NCI-H1092 (cell line): ENCODE results near the gene ACAD11.

Source experiments
- DNase-seq: peaks from one replicate; lab custom pipeline; 2025; lab: John Stamatoyannopoulos, UW

Gene ACAD11

DNA sequence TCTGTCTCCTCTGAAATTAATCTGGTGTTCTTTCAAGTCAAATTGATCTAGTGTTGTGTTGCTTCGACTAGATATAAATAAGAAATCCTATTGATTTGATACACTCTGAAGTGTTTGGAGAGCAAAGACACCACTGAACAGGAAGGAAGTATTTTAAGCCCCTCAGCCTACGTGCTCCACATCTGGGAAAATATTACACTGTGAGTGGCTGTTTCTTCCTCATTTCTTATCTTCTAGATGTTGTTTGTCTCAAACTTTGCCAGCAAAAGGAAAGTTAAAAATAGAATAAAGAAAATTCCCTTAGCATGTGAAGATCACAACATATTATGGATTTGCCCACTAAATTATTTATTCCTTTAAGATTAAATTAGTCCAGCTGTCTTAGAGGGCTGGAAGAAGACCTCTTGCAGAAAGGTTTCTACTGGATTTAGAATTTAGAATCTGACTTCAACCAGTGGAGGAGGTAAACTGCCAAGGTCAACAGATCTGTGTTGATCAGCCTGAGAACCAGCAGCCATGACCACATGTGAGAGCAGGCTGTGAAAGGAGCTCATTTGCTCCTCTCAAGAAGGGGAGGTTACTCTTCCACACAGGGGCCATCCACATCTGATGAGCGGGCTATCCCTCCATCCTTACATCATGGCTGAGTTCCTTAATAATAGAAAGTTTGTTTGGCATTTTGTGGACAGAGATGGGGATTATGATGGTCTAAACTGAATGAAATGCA is 108.9 kb downstream of the ACAD11 start:
- DNase-seq, result no peak

GRCh38 chr3:132549890-132550578 is 109.6 kb downstream of the ACAD11 start:
- DNase-seq, result no peak

DNA sequence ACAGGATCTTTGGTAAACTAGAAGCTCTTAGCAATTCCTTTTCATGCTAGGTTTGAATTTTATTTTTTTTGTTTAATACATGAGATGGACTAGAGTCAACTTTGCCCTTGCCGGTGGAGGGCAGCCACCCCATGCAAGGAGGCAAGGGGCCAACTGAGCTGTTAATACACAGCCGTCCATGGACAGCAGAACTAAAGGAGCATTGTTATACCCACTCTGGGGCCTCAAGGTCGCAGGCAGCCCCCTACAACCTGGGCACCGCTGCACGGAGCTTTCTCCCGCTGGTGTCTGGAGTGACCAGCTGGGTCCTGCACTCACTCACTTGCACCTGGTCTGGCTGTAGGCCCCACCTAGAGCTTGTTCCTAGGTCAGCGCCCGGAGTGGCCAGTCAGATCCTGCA is 110.4 kb downstream of the ACAD11 start:
- no peak for DNase-seq

DNA sequence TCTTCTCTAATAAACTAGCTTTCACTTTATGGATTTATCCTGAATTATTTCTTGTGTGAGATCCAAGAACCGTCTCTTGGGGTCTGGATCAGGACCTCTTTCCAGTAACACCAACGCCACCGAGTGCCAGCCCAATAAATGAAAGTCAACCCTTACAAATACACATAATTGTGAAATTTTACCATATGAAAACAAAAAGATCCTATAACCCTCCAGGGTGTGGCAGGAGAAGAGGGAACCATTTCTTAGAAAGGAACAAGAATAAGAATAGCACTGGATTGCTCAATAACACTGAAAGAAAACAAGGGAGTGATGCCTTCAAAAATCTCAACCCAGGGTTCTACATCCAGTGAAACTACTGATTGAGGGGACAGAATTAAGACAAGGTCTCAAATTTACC is 114.1 kb downstream of the ACAD11 start:
- DNase-seq, result no peak

GRCh38 chr3:132544130-132544529 is 115.5 kb downstream of the ACAD11 start:
- no peak for DNase-seq

DNA sequence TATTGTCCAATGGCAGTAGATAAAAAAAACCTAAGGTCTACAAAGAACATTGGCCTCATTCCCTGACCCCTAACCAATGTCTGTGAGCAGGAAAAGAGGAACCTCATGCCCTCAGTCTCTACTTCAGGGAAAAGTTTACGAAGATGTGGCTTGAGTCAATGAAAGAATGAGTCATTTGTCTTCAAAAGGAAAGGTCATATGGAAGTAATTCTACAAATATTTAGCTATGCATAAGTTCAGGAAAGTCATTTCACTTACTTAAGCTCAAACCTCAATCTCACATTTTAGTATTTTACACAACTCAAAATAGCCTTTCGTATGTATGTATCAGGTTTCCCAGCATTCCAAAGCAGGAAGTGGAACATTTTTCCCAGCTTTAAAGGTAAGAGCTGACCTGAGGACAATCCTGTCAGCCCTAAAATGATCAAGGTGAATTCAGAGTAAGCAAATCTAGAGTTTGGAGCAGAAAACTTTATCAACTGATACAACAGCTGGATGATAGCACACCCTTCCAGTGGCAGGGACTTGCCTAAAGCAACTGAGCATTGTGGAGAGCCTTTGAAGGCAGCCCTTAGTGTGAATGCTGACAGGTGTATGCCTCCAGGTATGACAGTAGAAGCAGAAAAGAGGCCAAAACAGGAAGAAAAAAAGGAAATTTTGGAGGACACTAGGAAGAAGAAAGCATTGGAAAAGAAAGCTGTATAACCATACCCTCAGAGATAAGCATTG is 116.4 kb downstream of the ACAD11 start:
- no peak for DNase-seq

DNA sequence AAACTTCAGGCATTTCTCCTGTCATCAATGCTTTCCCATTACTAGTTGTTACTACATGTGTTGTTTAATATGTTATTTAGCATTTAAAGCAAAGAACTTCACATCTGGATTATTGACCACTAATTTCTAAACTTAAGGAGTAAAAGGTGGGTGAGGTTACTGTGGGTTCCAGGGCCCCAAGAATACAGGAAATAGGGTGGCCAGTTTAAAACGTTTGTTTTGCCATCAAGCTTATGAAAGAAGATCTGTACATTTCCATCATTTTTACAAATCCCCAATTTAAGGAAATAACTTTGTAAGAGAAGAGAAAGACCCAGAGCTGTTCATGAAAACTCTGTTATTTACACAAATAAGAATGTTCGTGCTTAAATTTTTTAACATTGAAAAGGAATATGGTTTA is 117.0 kb downstream of the ACAD11 start:
- DNase-seq, result no peak

DNA sequence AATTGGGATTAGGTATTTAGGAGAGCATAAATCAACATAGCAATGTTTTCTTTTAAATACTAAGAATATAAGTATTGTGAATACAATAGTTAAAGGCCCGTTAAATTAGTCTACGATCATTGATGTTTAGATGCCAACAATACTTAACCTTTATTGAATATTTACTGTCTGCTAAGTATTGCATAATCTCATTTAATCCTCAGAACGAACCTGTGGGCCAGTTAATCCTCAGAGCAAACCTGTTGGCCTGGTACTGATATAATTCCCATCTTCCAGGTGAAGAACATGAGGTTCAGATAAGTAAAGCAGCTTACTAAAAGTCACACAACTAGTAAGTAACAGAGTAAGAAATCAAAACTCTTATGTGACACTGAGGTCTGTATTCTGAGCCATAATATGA is 119.9 kb downstream of the ACAD11 start:
- DNase-seq, result no peak

DNA sequence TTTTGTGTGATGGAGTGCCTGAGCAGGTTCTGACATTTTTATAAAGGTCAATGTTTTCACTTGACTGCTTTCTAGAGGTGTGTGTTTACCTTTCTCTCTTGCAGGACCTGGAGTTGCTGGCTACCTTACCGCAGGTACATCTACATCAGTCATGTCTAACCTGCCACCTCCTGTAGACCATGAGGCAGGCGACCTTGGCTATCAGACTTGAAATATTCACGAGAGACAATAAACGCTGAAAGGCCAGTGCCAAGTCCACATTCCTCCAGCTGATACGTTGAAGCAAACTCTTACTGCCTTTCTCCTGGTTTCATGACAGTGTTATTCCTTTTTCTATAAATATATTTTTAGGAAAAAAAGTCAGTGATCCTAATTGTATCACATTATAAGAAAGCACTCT is 121.5 kb downstream of the ACAD11 start:
- DNase-seq, result no peak

DNA sequence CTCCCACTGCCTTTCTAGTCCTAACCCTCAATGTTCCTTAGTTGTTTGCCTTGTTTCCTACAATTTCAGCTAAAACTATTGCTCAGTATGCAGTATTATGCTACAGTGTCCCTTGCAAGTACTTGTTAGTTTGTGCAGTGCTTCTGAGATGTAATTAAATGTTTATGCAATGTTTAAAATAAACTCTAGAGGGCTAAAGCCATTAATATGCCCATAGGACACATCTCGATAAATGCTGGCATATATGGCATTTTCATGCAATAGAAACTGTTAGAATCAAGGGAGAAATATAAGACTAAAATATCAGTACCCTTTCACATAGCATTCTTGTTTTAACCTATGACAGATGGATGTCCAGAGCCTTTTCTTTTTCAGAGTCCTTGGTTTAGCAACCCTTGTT is 122.3 kb downstream of the ACAD11 start:
- DNase-seq, result no peak

GRCh38 chr3:132536442-132537153 is 123.0 kb downstream of the ACAD11 start:
- no peak for DNase-seq

DNA sequence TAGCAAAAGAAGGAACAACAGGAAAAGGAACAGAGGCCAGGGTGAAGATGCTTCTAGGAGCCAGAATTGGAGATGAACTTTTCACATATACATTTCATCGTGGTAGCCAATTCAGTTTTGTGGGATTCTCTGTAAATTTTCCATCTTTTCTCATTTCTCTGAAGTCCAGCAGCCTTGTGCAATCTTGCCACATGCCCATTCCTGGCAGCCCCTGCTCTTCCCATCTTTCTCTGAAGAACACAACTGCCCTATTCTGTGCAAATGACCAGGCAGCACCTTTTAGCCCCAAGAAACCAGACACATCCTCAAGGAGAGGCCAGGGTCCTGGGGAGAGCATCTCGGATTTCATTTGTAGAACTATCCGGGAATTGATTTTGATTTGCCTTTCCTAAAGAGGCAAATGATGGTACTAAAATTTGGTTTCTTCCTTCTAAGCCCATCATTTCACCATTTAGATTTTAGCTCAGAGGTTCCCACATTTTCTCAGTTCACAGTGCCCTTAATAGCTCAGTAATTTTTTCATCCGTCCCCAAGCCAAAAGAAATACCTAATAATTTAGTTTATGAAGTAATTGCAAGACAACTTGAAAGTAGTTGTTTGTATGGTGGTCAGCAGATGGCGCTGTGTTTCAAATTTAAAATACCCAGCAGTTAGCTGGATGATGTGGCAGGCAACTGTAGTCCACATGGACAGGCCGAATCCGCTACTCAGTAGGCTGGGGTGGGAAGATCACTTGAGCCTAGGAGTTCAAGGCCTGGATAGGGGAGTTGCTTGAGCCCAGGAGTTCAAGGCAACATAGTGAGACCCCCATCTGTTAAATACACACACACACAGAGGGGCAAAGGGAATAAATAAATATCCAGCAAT is 123.8 kb downstream of the ACAD11 start:
- peak; percentile 53 for DNase-seq

- DNase-seq, result no peak
Observed at GRCh38 chr3:132530624-132531023, 129.0 kb downstream of the ACAD11 start.

DNA sequence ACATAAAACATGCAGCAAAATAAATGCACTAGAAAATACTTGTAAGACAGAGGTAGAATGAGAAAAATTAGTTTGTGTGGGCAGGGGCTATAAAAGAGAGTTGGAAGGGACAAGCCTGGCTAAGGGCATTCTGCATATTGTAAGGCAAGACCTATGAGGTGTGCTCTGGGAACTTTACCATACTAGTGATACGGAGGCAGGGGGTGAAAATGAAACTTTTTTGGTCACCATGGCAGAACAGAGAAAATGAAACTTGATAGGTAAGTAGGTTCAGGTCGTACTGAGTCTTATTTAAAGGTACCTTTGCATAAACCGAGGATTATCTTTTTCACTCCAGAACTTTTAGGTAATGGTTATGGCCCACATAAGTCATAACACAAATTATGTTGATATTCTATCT is 137.3 kb downstream of the ACAD11 start:
- DNase-seq, result no peak

GRCh38 chr3:132521901-132522300 is 137.7 kb downstream of the ACAD11 start:
- no peak for DNase-seq

- DNase-seq, result no peak
Observed at GRCh38 chr3:132519914-132520313, 139.7 kb downstream of the ACAD11 start.

DNA sequence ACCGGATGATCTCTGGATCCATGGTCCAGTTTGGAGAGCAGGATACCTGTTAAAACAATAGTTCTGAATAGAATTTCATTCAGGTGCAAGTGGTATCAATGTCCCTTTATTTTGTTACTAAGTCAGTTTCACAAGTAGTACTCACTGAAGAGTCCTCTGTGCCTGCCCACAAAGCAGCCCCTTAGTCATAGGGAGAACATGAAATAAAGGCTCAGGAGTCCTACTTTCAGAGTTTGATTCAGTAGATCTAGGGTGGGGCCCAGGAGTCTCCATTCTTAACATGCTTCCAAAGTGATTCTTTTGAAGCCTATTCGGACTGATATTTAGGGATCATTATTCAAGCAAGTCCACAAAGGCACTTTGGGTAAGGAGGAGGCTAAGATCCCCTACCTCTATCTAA is 142.3 kb downstream of the ACAD11 start:
- no peak for DNase-seq

DNA sequence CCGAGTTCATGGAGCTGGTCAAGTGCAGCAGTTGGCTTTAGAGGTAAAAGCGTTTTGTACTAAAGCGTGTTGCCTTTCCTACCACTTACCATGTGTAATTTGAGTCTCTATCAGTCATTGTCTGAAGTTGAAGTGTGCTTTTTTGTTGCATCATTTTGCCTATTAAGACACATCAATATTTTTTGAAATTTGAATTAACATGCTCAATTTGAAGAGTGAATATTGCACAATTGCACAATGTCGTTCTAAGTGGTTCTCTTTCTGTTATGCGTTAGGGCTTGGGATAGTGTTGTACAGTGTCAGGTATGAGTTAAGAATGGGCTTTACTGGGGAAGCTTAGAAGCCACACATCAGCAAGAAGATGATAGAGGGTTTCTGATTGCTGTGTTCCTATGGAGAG is 146.6 kb downstream of the ACAD11 start:
- DNase-seq, result no peak

GRCh38 chr3:132509506-132509905 is 150.1 kb downstream of the ACAD11 start:
- DNase-seq, result no peak

DNA sequence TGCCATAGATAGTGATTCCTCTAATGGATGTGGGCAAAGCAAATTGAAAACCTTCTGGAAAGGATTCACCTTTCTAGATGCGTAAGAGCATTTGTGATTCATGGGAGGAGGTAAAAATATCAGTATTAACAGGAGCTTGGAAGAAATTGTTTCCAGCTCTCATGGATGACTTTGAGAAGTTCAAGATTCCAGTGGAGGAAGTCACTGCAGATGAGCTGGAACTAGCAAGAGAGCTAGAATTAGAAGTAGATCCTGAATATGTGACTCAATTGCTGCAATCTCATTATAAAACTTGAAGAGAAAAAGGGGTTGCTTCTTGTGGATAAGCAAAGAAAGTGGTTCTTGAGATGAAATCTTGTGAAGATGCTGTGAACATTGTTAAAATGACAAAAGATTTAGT is 150.5 kb downstream of the ACAD11 start:
- no peak for DNase-seq
